ENCODE results near the gene THBS1. TPM values are rescaled to one million over a fixed set of nuclear protein-coding genes. Genes with fewer than 3 reads are reported as not detected.

THBS1 gene
- total RNA-seq, 2 donors from 2014 or later, result 13.0 to 99.9 TPM

GRCh38 chr15:39627451-39628143 is 46.7 kb downstream of the THBS1 start:
- Mint-ChIP-seq H3K4me3 (peak overlapping the region; percentile 37), H3K27ac (peak overlapping the region; percentile 97), H3K36me3 (ENCODE audit: low read depth) (peaks cover 3% of the 10 kb centered on the region)

GRCh38 chr15:39628144-39628508 is 47.2 kb downstream of the THBS1 start:
- Mint-ChIP-seq H3K27me3 (no peaks in the 10 kb centered on the region), H3K4me3 (peak overlapping the region; percentile 37), H3K27ac (peak overlapping the region; percentile 97), H3K4me1 (peaks cover 62% of the 10 kb centered on the region), H3K36me3 (ENCODE audit: low read depth) (peaks cover 3% of the 10 kb centered on the region)
- H3K9me3 ChIP-seq (ENCODE audit: control insufficient read depth, low read length, poor library complexity, severe bottlenecking), result no peaks in the 10 kb centered on the region
- ATAC-seq, result no peak
- no peak for DNase-seq

More at GRCh38 chr15:39627451-39628143, 46.7 kb downstream of the THBS1 start:
- Mint-ChIP-seq H3K4me1 (peaks cover 67% of the 10 kb centered on the region), H3K27me3 (no peaks in the 10 kb centered on the region)
- no peak for ATAC-seq
- H3K9me3 ChIP-seq (ENCODE audit: control insufficient read depth, low read length, poor library complexity, severe bottlenecking), result no peaks in the 10 kb centered on the region
- DNase-seq, result no peak

- peaks cover 57% of the 10 kb centered on the region for H3K4me1 Mint-ChIP-seq
- H3K4me3 Mint-ChIP-seq, result peak overlapping the region; percentile 76
- no peaks in the 10 kb centered on the region for H3K27me3 Mint-ChIP-seq
- H3K9me3 ChIP-seq (ENCODE audit: control insufficient read depth, low read length, poor library complexity, severe bottlenecking), result no peaks in the 10 kb centered on the region
- no peak for DNase-seq
- ATAC-seq, result no peak
- peaks cover 3% of the 10 kb centered on the region for H3K36me3 Mint-ChIP-seq (ENCODE audit: low read depth)
- peak overlapping the region; percentile 97 for H3K27ac Mint-ChIP-seq
Observed at GRCh38 chr15:39628546-39629257, 47.8 kb downstream of the THBS1 start.

GRCh38 chr15:39629371-39629770 is 48.5 kb downstream of the THBS1 start:
- Mint-ChIP-seq H3K4me3 (peak overlapping the region; percentile 76), H3K36me3 (ENCODE audit: low read depth) (peaks cover 4% of the 10 kb centered on the region), H3K4me1 (peaks cover 54% of the 10 kb centered on the region), H3K27me3 (no peaks in the 10 kb centered on the region), H3K27ac (peak overlapping the region; percentile 97)
- DNase-seq (peak; percentile 29 to 72 (median 36)), ATAC-seq (peak; percentile 66)
- no peaks in the 10 kb centered on the region for H3K9me3 ChIP-seq (ENCODE audit: control insufficient read depth, low read length, poor library complexity, severe bottlenecking)

GRCh38 chr15:39629906-39630305 is 49.0 kb downstream of the THBS1 start:
- no peak for ATAC-seq

GRCh38 chr15:39631357-39631756 is 50.5 kb downstream of the THBS1 start:
- Mint-ChIP-seq H3K27ac (peak overlapping the region; percentile 97), H3K36me3 (ENCODE audit: low read depth) (peaks cover 2% of the 10 kb centered on the region), H3K4me1 (peaks cover 42% of the 10 kb centered on the region), H3K27me3 (no peaks in the 10 kb centered on the region), H3K4me3 (peak overlapping the region; percentile 8)
- H3K9me3 ChIP-seq (ENCODE audit: control insufficient read depth, low read length, poor library complexity, severe bottlenecking), result no peaks in the 10 kb centered on the region
- DNase-seq, result no peak
- ATAC-seq, result no peak

More at GRCh38 chr15:39629906-39630305, 49.0 kb downstream of the THBS1 start:
- no peak for DNase-seq
- H3K27ac Mint-ChIP-seq, result peak overlapping the region; percentile 97
- H3K4me3 Mint-ChIP-seq, result peak overlapping the region; percentile 76
- peaks cover 4% of the 10 kb centered on the region for H3K36me3 Mint-ChIP-seq (ENCODE audit: low read depth)
- peaks cover 50% of the 10 kb centered on the region for H3K4me1 Mint-ChIP-seq
- H3K27me3 Mint-ChIP-seq, result no peaks in the 10 kb centered on the region
- H3K9me3 ChIP-seq (ENCODE audit: control insufficient read depth, low read length, poor library complexity, severe bottlenecking), result no peaks in the 10 kb centered on the region

GRCh38 chr15:39638041-39638440 is 57.2 kb downstream of the THBS1 start:
- H3K4me1 Mint-ChIP-seq, result peaks cover 14% of the 10 kb centered on the region
- no peaks in the 10 kb centered on the region for H3K9me3 ChIP-seq (ENCODE audit: control insufficient read depth, low read length, poor library complexity, severe bottlenecking)
- H3K36me3 Mint-ChIP-seq (ENCODE audit: low read depth), result peaks cover 2% of the 10 kb centered on the region
- no peaks in the 10 kb centered on the region for H3K27me3 Mint-ChIP-seq
- no peak for ATAC-seq
- peak overlapping the region; percentile 3 for H3K27ac Mint-ChIP-seq
- no peak overlapping the region for H3K4me3 Mint-ChIP-seq
- no peak for DNase-seq

GRCh38 chr15:39639037-39639436 is 58.2 kb downstream of the THBS1 start:
- Mint-ChIP-seq H3K36me3 (ENCODE audit: low read depth) (no peaks in the 10 kb centered on the region), H3K4me3 (no peak overlapping the region), H3K27me3 (no peaks in the 10 kb centered on the region), H3K27ac (peak overlapping the region; percentile 91), H3K4me1 (peaks cover 11% of the 10 kb centered on the region)
- no peaks in the 10 kb centered on the region for H3K9me3 ChIP-seq (ENCODE audit: control insufficient read depth, low read length, poor library complexity, severe bottlenecking)
- DNase-seq (no peak), ATAC-seq (no peak)

GRCh38 chr15:39640665-39641064 is 59.8 kb downstream of the THBS1 start:
- no peaks in the 10 kb centered on the region for H3K9me3 ChIP-seq (ENCODE audit: control insufficient read depth, low read length, poor library complexity, severe bottlenecking)
- ATAC-seq (no peak), DNase-seq (no peak)
- H3K27me3 Mint-ChIP-seq, result no peaks in the 10 kb centered on the region
- peak overlapping the region; percentile 63 for H3K4me3 Mint-ChIP-seq
- H3K4me1 Mint-ChIP-seq, result peaks cover 11% of the 10 kb centered on the region
- no peaks in the 10 kb centered on the region for H3K36me3 Mint-ChIP-seq (ENCODE audit: low read depth)
- H3K27ac Mint-ChIP-seq, result peak overlapping the region; percentile 91

GRCh38 chr15:39641191-39641889 is 60.5 kb downstream of the THBS1 start:
- Mint-ChIP-seq H3K36me3 (ENCODE audit: low read depth) (no peaks in the 10 kb centered on the region), H3K4me1 (peaks cover 11% of the 10 kb centered on the region), H3K27me3 (no peaks in the 10 kb centered on the region), H3K27ac (peak overlapping the region; percentile 91), H3K4me3 (peak overlapping the region; percentile 51)
- no peaks in the 10 kb centered on the region for H3K9me3 ChIP-seq (ENCODE audit: control insufficient read depth, low read length, poor library complexity, severe bottlenecking)
- ATAC-seq, result peak; percentile 94
- DNase-seq, result no peak

GRCh38 chr15:39642011-39642640 is 61.2 kb downstream of the THBS1 start:
- DNase-seq, result no peak
- peak; percentile 51 for ATAC-seq
- no peak overlapping the region for H3K4me3 Mint-ChIP-seq
- H3K27ac Mint-ChIP-seq, result peak overlapping the region; percentile 91
- H3K27me3 Mint-ChIP-seq, result no peaks in the 10 kb centered on the region
- H3K9me3 ChIP-seq (ENCODE audit: control insufficient read depth, low read length, poor library complexity, severe bottlenecking), result no peaks in the 10 kb centered on the region
- H3K4me1 Mint-ChIP-seq, result peaks cover 10% of the 10 kb centered on the region
- no peaks in the 10 kb centered on the region for H3K36me3 Mint-ChIP-seq (ENCODE audit: low read depth)

GRCh38 chr15:39643727-39644126 is 62.8 kb downstream of the THBS1 start:
- Mint-ChIP-seq H3K27ac (peak overlapping the region; percentile 91), H3K36me3 (ENCODE audit: low read depth) (no peaks in the 10 kb centered on the region), H3K4me1 (peaks cover 12% of the 10 kb centered on the region), H3K27me3 (no peaks in the 10 kb centered on the region), H3K4me3 (no peak overlapping the region)
- DNase-seq (no peak), ATAC-seq (no peak)
- no peaks in the 10 kb centered on the region for H3K9me3 ChIP-seq (ENCODE audit: control insufficient read depth, low read length, poor library complexity, severe bottlenecking)

- H3K4me1 Mint-ChIP-seq, result peaks cover 12% of the 10 kb centered on the region
- H3K9me3 ChIP-seq (ENCODE audit: control insufficient read depth, low read length, poor library complexity, severe bottlenecking), result no peaks in the 10 kb centered on the region
- no peaks in the 10 kb centered on the region for H3K27me3 Mint-ChIP-seq
- no peak for ATAC-seq
- DNase-seq, result no peak
- peak overlapping the region; percentile 67 for H3K27ac Mint-ChIP-seq
- H3K36me3 Mint-ChIP-seq (ENCODE audit: low read depth), result no peaks in the 10 kb centered on the region
- no peak overlapping the region for H3K4me3 Mint-ChIP-seq
Observed at GRCh38 chr15:39644136-39644535, 63.3 kb downstream of the THBS1 start.

Data from T-helper 17 cell (primary cell).